ENCODE data around the gene ADCY7.

ADCY7 gene

DNA sequence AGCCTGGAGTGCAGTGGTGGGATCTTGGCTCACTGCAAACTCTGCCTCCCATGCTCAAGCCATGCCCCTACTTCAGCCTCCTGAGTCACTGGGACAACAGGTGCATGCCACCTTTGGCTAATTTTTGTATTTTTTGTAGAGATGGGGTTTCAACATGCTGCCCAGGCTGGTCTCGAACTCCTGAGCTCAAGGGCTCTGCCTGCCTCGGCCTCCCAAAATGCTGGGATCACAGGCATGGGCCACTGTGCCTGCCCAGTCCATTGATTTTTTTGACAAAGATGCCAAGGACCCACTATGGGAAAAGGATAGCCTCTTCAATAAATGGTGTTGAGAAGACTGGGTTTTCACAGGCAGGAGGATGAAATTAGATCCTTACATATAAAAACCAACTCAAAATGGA is 10.8 kb upstream of the ADCY7 start:
- Histone ChIP-seq H3K9me3 (ENCODE audit: severe bottlenecking) (no peaks in the 10 kb centered on the region), H3K4me3 (ENCODE audit: low read depth, low read length) (no peak overlapping the region), H3K27me3 (ENCODE audit: insufficient read depth, low read depth, severe bottlenecking) (no peaks in the 10 kb centered on the region), H3K27ac (no peak overlapping the region), H3K36me3 (no peaks in the 10 kb centered on the region)
- no peak for DNase-seq
- TF ChIP-seq, protein P1, sequence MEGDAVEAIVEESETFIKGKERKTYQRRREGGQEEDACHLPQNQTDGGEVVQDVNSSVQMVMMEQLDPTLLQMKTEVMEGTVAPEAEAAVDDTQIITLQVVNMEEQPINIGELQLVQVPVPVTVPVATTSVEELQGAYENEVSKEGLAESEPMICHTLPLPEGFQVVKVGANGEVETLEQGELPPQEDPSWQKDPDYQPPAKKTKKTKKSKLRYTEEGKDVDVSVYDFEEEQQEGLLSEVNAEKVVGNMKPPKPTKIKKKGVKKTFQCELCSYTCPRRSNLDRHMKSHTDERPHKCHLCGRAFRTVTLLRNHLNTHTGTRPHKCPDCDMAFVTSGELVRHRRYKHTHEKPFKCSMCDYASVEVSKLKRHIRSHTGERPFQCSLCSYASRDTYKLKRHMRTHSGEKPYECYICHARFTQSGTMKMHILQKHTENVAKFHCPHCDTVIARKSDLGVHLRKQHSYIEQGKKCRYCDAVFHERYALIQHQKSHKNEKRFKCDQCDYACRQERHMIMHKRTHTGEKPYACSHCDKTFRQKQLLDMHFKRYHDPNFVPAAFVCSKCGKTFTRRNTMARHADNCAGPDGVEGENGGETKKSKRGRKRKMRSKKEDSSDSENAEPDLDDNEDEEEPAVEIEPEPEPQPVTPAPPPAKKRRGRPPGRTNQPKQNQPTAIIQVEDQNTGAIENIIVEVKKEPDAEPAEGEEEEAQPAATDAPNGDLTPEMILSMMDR (IDR thresholded peaks at IDR 0.05; ENCODE audit: low read depth, low read length), result no peak

DNA sequence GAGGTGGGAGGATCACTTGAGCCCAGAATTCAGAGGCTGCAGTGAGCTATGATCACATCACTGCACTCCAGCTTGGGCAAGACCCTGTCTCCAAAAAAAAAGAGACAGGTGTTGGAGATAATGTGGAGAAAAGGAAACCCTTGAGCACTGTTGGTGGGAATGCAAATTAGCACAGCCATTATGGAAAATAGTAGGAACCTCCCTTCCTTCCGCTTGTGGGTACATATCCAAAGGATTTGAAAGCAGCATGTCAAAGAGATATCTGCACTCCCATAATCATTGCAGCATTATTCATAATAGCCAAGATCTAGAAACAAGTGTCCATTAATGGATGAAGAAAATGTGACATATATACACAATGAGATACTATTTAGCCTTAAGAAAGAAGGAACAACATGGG is 9.7 kb upstream of the ADCY7 start:
- Histone ChIP-seq H3K36me3 (no peaks in the 10 kb centered on the region), H3K4me3 (ENCODE audit: low read depth, low read length) (no peak overlapping the region), H3K9me3 (ENCODE audit: severe bottlenecking) (no peaks in the 10 kb centered on the region), H3K27ac (no peak overlapping the region), H3K27me3 (ENCODE audit: insufficient read depth, low read depth, severe bottlenecking) (no peaks in the 10 kb centered on the region)
- TF ChIP-seq, protein P1 (IDR thresholded peaks at IDR 0.05; ENCODE audit: low read depth, low read length), result no peak
- DNase-seq, result no peak

DNA sequence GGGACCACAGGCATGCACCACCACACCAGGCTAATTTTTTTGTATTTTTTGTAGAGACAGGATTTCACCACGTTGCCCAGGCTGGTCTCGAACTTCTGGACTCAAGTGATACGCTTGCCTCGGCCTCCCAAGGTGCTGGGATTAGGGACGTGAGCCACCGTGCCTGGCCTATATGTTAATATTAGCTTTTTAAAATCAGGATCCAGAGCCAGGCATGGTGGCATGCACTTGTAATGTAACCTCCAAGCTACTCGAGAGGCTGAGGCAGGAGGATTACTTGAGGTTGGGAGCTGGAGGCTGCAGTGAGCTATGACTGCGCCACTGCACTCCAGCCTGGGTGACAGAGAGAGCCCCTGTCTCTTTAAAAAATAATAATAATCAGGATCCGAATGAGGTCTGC is 8.5 kb upstream of the ADCY7 start:
- H3K27me3 ChIP-seq (ENCODE audit: insufficient read depth, low read depth, severe bottlenecking), result no peaks in the 10 kb centered on the region
- H3K4me3 ChIP-seq (ENCODE audit: low read depth, low read length), result no peak overlapping the region
- TF ChIP-seq, protein P1 (IDR thresholded peaks at IDR 0.05; ENCODE audit: low read depth, low read length), result no peak
- no peaks in the 10 kb centered on the region for H3K9me3 ChIP-seq (ENCODE audit: severe bottlenecking)
- H3K36me3 ChIP-seq, result no peaks in the 10 kb centered on the region
- no peak for DNase-seq
- no peak overlapping the region for H3K27ac ChIP-seq

- H3K27ac ChIP-seq, result no peak overlapping the region
- H3K4me3 ChIP-seq (ENCODE audit: low read depth, low read length), result no peak overlapping the region
- H3K36me3 ChIP-seq, result no peaks in the 10 kb centered on the region
- H3K9me3 ChIP-seq (ENCODE audit: severe bottlenecking), result no peaks in the 10 kb centered on the region
- TF ChIP-seq, protein P1 (IDR thresholded peaks at IDR 0.05; ENCODE audit: low read depth, low read length), result no peak
- H3K27me3 ChIP-seq (ENCODE audit: insufficient read depth, low read depth, severe bottlenecking), result no peaks in the 10 kb centered on the region
- peak; percentile 63 for DNase-seq
Measured at GRCh38 chr16:50259334-50260205, 6.8 kb upstream of the ADCY7 start.

GRCh38 chr16:50260206-50261159 is 5.9 kb upstream of the ADCY7 start:
- Histone ChIP-seq H3K27me3 (ENCODE audit: insufficient read depth, low read depth, severe bottlenecking) (no peaks in the 10 kb centered on the region), H3K27ac (no peak overlapping the region), H3K9me3 (ENCODE audit: severe bottlenecking) (no peaks in the 10 kb centered on the region), H3K4me3 (ENCODE audit: low read depth, low read length) (no peak overlapping the region), H3K36me3 (no peaks in the 10 kb centered on the region)
- DNase-seq, result no peak
- TF ChIP-seq, protein P1 (IDR thresholded peaks at IDR 0.05; ENCODE audit: low read depth, low read length), result no peak

Data from WERI-Rb-1 (cell line).